Measurements from ENCODE around the gene CDKN2B-AS1. TPM values are rescaled to one million over a fixed set of nuclear protein-coding genes. Genes with fewer than 3 reads are reported as not detected.

Gene CDKN2B-AS1
- total RNA-seq, 1 experiment from 2014 or later: 9.2 TPM

DNA sequence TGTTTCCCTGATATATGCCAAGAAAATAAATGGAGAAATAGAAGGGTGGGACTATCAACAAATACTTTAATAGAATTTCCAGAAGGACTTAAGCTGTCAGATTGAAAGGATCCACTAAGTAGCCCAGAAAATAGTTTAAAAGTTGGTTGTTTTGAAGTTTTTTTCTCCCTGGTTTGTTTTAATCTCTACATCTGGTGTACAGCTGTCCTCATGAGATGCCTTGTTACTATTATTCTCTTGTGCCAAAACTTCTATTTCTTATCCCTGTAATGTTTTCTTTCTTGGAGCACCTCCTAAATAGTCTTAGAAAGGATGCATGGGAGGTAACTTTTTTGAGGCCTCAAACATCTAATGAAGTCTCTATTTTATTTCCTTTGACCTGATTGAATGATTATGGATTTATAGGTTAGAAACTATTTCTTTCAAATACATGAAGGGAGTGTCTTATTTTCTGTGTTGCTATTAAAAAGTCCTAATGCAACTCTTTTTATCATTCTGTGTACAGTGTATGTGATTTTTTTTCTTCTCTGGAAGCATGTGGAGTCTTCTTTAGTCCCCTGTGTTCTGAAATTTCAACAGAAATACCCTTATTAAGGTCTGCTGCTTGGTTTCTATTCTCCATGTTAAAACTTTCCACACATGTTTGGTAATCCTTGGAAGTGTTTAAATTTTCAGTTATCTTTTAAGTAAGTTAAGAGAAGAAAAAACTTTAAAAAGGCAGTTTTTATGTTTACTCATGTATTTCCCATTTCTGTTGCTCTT, 154.5 kb downstream of the CDKN2B-AS1 start:
- no peak for DNase-seq (ENCODE audit: low read depth)

DNA sequence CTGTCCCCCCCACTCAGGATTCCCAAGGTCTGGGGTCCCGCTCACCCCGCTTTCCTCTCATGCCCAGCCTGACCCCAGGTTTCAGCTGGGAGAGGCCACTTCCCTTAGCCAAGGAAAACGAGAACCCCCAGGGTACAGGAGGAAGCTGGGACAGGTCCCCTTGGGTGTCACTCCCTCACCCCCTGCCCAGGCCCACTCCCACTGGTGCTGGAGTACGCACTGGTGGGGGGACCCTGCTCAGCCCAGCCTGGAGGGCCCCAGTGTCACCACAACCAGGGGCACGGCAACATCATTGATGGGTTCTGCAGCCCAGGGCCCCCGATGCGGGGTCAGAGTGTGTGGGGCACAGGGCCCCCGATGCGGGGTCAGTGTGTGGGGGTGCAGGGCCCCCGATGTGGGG, 159.5 kb downstream of the CDKN2B-AS1 start:
- DNase-seq (ENCODE audit: low read depth): no peak

DNA sequence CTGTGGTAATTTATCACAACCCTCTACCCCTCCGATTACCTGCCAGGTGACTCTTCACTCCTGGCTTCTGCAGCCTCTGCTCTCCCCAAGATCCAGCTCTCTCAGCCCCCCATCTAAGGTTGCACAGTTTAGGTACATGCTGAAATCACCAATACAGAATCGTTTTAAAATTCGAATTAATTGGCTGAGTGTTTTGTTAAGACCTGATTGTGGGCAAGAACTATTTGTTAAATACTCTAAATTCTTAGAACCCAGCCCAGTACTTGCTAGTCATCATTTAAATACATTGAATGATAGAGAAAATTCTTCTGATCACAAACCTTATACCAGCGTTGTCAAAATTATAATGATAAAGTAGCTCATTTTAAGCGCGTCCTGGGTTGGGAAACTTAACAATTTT, 162.0 kb downstream of the CDKN2B-AS1 start:
- DNase-seq (ENCODE audit: low read depth): no peak

DNA sequence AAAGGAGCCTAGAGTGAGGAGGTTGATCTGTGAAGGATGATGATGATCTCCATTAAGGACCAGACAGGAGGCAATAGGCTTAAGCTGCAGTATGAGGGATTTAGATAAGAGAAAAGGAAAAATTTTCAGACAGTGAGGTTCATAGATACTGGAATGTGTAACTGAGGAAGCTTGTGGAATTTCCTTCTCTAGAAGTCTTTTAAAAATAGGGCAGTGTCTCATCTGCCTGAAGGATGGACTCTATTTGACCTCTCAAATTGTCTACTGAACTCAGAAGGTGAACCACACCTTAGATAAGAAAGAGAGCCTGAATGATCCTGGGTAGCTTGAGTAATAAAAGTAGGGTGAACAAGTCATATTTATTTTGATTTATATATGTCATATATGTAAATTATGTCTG, 162.7 kb downstream of the CDKN2B-AS1 start:
- no peak for DNase-seq (ENCODE audit: low read depth)

DNA sequence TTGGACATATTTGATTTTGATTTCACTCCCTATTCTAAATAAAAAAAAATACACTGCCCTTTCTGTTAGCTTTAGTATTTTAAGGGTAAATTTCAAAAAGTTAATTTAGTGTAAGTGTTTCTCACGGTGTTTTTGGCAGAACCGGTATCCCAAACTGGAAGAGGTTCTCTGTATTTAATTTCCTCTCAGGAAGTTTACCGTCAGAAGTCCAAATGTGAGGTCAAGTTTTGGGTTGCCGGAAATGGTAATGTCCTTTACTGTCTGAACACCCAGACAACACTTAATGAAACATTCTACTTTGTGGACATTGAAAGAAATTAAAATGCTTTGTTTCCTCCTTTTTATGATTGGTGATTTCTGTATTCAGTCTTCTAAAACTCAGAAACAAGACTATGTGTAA, 163.2 kb downstream of the CDKN2B-AS1 start:
- no peak for DNase-seq (ENCODE audit: low read depth)

DNA sequence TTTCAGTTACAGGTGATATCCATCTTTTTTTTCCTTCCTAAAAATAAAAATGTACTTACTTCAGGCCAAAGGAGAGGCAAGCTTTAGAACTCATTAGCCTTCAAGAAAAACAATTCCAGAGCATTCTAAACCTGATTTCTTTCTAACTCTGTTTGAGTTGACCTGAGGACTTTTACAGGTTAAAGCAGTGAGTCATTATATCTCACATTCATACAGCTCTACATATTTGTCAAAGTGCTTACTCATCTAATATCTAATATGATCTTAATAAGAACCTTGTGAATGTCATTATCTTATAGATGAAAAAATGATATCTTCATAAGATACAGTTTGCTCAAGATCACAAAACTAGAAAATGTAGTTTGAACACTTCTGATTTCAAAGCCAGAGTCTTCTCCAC, 163.7 kb downstream of the CDKN2B-AS1 start:
- DNase-seq (ENCODE audit: low read depth): no peak

DNA sequence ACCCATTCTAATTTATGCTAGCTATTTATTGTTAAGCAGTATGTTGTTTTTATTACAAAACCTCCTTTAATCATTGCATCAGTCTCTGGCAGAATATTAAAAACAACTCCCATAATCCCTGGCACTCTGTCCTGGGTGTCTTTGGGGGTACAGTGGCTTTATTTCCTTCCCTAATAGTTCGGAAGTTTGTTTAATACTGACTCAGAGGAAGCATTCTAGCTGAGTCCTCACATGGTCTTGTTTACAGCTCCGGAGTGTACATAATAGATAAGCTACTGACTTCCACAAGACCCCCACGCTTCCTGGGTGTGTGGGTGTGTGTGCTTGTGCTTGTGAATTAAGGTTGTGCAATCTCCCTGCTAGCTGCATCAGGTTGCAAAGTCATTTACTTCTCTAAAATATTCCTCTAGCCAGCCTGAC, 164.3 kb downstream of the CDKN2B-AS1 start:
- DNase-seq (ENCODE audit: low read depth): peak; percentile 47

DNA sequence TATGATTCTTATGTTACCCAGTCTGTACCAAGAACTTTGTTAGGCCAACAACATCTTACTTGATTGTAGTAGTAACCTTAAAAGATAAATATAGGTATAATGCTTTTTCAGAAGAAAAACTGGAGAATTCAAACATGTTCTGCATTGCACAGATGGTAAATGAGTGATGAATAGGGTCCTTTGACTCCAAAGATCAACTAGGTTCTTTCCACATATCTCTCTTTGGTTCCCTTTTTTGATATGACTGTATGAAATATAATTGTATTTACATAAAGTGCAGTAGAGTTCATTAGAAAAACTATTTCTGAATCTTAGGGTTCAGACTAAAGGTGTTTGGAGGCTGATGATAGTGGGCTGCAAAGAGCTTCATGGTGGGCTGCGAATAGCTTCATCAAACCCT, 165.0 kb downstream of the CDKN2B-AS1 start:
- no peak for DNase-seq (ENCODE audit: low read depth)

DNA sequence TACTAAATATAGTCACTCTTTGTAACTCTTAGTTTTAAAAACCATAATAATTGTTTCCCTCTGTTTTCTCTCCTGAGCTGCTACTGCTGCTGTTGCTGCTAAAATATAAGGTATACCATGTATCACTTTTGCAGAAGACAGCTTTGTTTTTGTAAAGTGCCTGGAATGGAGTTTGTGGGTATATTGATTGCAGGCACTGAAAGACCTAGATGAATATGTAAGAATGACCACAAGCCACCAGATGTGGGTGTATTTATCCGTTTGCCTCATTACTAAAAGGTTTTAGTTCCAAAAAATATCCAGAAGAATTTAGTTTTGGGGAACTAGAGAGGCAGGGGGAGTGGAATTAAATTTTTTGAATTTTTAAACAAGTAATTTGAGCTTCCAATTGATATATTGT, 165.6 kb downstream of the CDKN2B-AS1 start:
- DNase-seq (ENCODE audit: low read depth): no peak

DNA sequence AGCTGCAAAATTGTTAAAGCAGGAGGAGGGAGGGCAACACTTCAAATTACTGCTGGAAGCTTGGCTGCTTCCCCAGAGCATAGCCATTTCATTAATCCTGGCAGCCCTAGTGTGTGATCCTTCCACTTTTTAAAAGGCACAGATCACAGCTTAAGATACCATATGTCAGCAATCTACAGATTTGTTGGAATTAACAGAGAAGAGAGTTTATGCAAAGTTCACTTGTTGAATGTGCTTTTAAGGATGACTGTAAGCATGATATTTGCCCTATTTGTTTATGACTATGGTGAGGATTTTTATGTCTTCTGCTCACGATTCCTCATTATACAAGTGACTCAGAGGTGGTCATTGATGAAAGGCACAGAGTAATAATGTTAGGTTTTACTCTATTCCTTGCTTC, 170.6 kb downstream of the CDKN2B-AS1 start:
- DNase-seq (ENCODE audit: low read depth): peak; percentile 50

DNA sequence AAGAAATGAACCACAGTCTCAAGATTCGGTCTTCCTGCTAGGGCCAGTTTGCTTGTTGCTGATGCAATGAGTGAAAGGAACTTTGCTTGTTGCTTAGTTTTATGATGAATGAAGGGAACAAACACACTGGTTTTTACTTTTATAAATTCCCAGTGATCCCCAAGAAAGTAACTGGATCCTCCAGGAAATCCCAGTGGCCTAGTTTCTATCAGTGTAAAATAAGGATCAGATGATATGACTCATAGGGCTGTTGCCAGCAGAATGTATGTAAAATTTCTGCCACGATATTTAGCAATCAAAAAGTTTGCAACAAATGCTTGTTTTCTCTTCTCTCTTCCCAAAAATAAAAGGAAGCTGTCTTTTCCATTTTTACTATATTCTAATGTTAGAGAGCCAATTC, 174.7 kb downstream of the CDKN2B-AS1 start:
- peak; percentile 42 for DNase-seq (ENCODE audit: low read depth)

DNA sequence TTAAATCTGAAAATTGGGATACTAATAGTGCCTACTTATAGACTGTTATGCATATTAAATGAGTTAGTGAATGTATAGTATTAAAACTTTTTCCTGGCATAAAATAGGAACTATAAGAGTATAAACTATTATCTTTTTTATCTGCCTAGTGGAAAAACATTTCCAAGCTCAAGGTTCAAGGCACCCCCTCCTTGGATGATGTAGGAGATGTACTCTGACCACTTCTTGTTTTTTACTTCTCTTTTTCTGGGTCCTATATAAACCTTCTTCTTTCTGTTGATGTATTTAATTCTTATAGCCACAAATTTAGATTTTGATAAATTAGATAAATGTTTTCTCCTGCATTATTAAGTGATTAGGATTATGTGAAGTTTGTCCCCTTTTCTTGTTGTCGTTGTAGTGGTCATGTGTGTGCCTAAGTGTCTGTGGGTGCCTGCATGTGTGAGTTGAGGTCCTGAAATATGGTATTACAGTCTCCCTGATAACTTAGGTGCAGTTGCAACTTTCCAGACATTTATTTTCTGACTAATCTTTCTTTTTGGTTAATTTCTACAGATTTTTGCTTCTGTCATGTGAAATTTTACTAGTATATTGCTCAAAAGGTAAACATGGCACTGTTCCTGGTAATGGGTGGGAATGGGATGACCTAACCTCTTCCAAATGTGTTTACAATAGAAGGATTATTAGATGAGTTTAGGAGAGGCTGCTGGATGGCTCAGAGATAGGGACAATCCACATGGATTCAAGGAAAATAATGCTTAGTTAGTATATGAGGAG, 175.3 kb downstream of the CDKN2B-AS1 start:
- DNase-seq (ENCODE audit: low read depth): peak; percentile 72

Other genes with a start within 250 kb of the CDKN2B-AS1 start
- 43.4 and 63.7 TPM in 2 replicates for gene MTAP, start 192.2 kb upstream of the CDKN2B-AS1 start, total RNA-seq (2014; rRNA removed; shearing (Covaris generic))
- 594 and 597 TPM in 2 replicates for gene CDKN2A, start 399 bp upstream of the CDKN2B-AS1 start, total RNA-seq (2014; rRNA removed; shearing (Covaris generic))
- gene CDKN2B, start 14.5 kb downstream of the CDKN2B-AS1 start, total RNA-seq (2014; rRNA removed; shearing (Covaris generic)): 11.5 and 24.1 TPM in 2 replicates

Measured in M059J (cell line).